ENCODE measurements around the gene PNKD.

PNKD gene

DNA sequence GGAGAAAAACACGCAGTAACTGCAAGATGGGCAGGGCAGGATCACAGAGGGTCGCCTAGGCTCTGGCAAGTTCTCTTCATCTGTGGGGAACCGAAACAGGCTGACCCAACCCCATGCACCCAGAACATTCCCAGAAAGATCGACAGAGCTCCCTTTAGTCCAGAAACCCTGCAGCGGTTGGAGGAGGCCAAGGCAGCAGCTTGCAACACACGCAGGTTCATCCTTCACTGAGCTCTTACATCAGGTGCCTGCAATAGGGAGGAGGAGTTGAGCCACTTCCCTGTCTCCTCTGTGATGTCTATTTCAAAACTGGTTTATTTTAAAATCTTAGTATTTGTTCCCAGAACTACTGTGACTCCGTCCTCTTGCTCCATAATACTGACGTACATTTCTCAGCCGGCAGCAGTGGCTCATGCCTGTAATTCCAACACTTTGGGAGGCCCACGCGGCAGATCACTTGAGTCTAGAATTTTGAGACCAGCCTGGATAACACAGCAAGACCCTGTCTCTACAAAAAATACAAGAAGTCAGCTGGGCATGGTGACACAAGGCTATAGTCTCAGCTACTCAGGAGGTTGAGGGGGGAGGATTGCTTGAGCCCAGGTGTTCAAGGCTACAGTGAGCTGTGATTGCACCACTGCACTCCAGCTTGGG, 100.2 kb downstream of the PNKD start:
- DNase-seq, result peak in 13 of 51 donors; percentile 4 to 71 (median 35)

- no peak for DNase-seq
These were observed 101.6 kb downstream of the PNKD start for GRCh38 chr2:218371983-218372350.

DNA sequence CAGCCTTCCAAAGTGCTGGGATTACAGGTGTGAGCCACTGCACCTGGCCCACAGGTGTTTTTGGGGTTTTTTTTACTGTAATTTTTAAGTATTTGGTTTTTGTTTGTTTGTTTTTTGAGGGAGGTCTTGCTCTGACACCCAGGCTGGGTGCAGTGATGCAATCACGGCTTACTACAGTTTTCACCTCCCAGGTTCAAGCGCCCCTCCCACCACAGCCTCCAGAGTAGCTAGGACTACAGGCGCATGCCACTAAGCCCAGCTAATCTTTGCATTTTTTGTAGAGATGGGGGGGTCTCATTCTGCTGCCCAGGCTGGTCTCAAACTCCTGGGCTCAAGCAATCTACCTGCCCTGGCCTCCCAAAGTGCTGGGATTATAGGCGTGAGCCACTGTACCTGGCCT, 104.5 kb downstream of the PNKD start:
- no peak for DNase-seq

- no peak for DNase-seq
These were observed 104.9 kb downstream of the PNKD start for GRCh38 chr2:218375212-218375611.

GRCh38 chr2:218378053-218378452, 107.7 kb downstream of the PNKD start:
- no peak for DNase-seq

- peak in 20 of 51 donors; percentile 10 to 61 (median 35) for DNase-seq
These were observed 111.6 kb downstream of the PNKD start, which contains the start of gene SLC11A1 for GRCh38 chr2:218381916-218382366. Gene SLC11A1 (plus strand): TSS chr2:218382273. CDS start chr2:218382369, 96 bp downstream.

- no peak for DNase-seq
These were observed 112.5 kb downstream of the PNKD start for GRCh38 chr2:218382785-218383184.

GRCh38 chr2:218383892-218384519, 113.7 kb downstream of the PNKD start:
- DNase-seq, result peak in 1 of 51 donors; percentile 22

GRCh38 chr2:218384975-218385374, 114.7 kb downstream of the PNKD start:
- no peak for DNase-seq

DNA sequence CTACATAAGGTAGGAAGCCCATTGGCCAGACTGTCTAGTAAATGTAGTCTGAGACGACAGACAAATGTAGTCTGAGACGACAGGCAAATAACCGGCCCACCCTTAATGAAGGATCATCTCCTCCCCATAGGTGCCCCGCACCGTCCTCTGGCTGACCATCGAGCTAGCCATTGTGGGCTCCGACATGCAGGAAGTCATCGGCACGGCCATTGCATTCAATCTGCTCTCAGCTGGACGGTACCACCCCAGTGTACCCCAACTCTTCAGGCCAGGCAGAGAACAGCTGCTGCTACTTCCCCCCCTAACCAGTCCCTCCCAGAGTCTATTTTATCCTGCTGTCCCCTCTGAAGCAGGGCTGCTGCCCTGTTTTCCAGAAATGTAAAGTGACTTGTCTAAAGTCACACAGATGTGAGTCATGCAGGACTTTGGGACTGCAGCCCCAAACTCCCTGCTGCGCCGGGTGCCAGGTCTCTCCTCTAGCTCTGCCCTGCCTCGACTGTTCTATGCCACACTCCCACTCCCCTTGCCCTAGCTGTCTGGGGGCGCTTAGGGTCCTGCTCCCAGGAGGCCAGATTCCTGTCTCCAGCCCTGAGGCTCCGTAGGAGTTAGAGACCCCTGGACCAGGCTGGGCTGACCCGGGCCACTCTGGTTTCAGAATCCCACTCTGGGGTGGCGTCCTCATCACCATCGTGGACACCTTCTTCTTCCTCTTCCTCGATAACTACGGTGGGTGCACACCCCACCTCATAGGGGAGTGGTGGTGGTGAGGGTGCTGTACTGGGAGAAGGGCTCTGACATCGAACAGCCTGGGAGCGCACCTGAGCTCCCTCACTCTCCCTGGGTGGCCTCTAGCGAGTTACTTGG, 116.4 kb downstream of the PNKD start:
- DNase-seq, result no peak

GRCh38 chr2:218387369-218388194, 117.3 kb downstream of the PNKD start:
- peak in 1 of 51 donors; percentile 23 for DNase-seq

- no peak for DNase-seq
These were observed 119.2 kb downstream of the PNKD start for GRCh38 chr2:218389333-218390150.

GRCh38 chr2:218391202-218391601, 120.9 kb downstream of the PNKD start:
- no peak for DNase-seq

- no peak for DNase-seq
These were observed 122.1 kb downstream of the PNKD start for GRCh38 chr2:218392459-218392858.

DNA sequence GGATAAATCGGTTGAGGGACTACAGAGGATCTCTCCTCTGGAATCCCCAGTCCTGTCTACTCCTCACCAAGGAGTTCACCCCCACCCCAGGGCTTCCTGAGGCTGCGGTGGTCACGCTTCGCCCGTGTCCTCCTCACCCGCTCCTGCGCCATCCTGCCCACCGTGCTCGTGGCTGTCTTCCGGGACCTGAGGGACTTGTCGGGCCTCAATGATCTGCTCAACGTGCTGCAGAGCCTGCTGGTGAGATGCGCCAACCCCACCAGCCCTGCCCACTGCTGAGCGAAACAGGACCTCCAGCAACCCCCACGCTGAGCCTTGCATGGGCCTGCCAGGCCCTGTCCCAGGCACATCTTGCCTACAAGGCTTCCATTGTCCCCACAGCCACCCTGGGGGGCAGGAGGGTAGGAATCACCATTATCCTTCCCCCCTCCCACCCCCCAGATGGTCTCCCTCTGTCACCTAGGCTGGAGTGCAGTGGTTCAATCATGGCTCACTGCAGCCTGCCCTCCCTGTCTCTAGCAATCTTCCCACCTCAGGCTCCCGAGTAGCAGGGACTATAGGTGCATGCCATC, 122.7 kb downstream of the PNKD start:
- no peak for DNase-seq

DNA sequence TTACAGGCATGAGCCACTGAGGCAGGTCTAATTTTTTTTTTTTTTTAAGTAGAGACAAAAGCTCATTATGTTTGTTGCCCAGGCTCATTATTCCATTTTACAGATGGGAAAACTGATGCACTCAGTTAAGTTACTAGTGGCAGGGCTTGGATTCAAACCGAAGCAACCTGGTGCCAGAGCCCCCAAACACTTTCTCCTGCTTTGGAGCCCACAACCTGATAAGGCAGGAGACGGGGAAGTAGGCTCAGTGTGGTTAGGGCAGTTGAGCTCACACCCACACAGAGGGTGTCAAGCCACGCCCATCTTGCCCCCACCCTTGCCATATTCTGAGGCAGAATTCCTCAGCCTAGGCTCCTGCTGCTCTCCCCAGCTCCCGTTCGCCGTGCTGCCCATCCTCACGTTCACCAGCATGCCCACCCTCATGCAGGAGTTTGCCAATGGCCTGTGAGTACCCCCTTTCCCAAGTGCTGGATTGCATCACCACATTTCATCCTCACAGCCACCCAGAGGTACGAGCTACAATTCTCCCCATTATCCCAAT, 123.5 kb downstream of the PNKD start:
- no peak for DNase-seq

DNA sequence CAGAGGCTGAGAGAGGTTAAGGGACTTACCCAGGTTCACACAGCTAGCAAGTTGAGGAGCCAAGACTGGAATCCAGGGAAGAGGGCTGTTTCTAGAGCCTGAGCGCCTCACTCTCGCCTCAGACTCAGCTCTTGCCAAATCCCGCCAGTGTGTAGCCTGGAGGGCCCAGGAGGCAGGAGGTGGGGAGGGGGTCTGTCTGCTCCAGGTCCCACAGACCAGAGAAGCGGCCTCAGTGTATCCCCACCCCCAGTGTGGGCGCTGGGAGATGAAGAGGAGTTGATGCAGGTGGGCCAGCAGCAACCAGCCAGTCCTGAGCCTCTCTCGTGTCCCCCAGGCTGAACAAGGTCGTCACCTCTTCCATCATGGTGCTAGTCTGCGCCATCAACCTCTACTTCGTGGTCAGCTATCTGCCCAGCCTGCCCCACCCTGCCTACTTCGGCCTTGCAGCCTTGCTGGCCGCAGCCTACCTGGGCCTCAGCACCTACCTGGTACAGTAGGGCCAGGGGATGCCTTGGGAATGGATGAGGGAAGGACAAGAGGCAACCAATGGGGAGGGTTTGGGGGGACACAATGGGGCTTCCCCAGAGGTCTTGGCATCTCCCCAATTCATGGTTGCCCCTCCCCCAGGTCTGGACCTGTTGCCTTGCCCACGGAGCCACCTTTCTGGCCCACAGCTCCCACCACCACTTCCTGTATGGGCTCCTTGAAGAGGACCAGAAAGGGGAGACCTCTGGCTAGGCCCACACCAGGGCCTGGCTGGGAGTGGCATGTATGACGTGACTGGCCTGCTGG, 124.2 kb downstream of the PNKD start:
- DNase-seq, result no peak

GRCh38 chr2:218395090-218395444, 124.7 kb downstream of the PNKD start:
- DNase-seq, result no peak

GRCh38 chr2:218395456-218395825, 125.1 kb downstream of the PNKD start:
- no peak for DNase-seq
